ENCODE measurements around the gene MAN1A1.

DNA sequence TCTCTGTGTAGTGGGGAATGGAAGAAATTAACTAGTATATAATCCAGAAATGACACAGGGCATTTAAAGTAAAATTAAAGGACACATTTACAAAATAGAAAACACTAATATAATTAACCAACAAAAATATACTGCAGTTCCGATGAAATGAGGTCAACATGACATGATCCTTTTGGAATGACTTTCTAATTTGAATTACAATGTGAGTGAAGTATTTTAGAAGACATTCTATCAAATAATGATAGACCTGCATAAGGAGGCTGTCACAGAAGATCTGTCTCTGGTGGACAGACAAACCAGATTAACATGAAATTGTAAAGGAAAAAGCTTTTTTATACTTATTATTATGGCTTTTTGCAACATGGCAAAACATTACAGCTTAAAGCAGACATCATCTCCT, 170.5 kb downstream of the MAN1A1 start:
- no peak for TF ChIP-seq POLR2A (IDR thresholded peaks at IDR 0.05)
- TF ChIP-seq, protein P1, sequence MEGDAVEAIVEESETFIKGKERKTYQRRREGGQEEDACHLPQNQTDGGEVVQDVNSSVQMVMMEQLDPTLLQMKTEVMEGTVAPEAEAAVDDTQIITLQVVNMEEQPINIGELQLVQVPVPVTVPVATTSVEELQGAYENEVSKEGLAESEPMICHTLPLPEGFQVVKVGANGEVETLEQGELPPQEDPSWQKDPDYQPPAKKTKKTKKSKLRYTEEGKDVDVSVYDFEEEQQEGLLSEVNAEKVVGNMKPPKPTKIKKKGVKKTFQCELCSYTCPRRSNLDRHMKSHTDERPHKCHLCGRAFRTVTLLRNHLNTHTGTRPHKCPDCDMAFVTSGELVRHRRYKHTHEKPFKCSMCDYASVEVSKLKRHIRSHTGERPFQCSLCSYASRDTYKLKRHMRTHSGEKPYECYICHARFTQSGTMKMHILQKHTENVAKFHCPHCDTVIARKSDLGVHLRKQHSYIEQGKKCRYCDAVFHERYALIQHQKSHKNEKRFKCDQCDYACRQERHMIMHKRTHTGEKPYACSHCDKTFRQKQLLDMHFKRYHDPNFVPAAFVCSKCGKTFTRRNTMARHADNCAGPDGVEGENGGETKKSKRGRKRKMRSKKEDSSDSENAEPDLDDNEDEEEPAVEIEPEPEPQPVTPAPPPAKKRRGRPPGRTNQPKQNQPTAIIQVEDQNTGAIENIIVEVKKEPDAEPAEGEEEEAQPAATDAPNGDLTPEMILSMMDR (IDR thresholded peaks at IDR 0.05) = no peak

Measured in esophagus squamous epithelium (tissue), 4 donors.